CD4-positive, CD25-positive, alpha-beta regulatory T cell (primary cell): Measurements from ENCODE around the gene LRIT2. TPM values are rescaled to one million over a fixed set of nuclear protein-coding genes. Genes with fewer than 3 reads are reported as not detected.

Experiments
- ATAC-seq, 2 donors: fragments of 150-1000 bp; cut with Tn5 transposase; one replicate each; pipeline ENCODE4 v1.10.0; 2021; ENCODE audit warnings: low read depth in 2 of 2, moderate number of reproducible peaks in 2 of 2, moderate library complexity in 1 of 2
- DNase-seq, 3 donors: peaks; one replicate each; pipeline versions ENCODE4 v3.0.0 to v3.0.0-alpha.2; 2012 to 2022; ENCODE audit warnings: mixed read lengths in 1 of 3
- H3K27ac ChIP-seq: one replicate; pipeline ENCODE4 v1.7.0; 2013; ENCODE audit warnings: mild to moderate bottlenecking, low read length; ENCODE audit not compliant: insufficient read depth, poor library complexity, severe bottlenecking
- H3K27me3 ChIP-seq: one replicate; pipeline ENCODE4 v1.7.0; 2013; ENCODE audit warnings: low read length; ENCODE audit not compliant: control insufficient read depth, insufficient read depth
- H3K36me3 ChIP-seq: one replicate; pipeline ENCODE4 v1.7.0; 2013; ENCODE audit warnings: mild to moderate bottlenecking, low read length, moderate library complexity; ENCODE audit not compliant: control insufficient read depth, insufficient read depth
- H3K4me1 ChIP-seq: 2 replicates; pipeline ENCODE4 v1.7.0; 2013; ENCODE audit warnings: mild to moderate bottlenecking, low read length; ENCODE audit not compliant: insufficient read depth, control insufficient read depth, poor library complexity, severe bottlenecking
- H3K4me3 ChIP-seq: one replicate; pipeline ENCODE4 v1.7.0; 2013; ENCODE audit warnings: low read depth, mild to moderate bottlenecking, low read length, moderate library complexity
- H3K9me3 ChIP-seq, 2 experiments: 1 replicate in 1 of 2; 2 replicates in 1 of 2; pipeline ENCODE4 v1.7.0; 2013; ENCODE audit warnings: low read length in 2 of 2, mild to moderate bottlenecking in 1 of 2, moderate library complexity in 1 of 2; ENCODE audit not compliant: control insufficient read depth in 2 of 2
- H3K27ac Mint-ChIP-seq, 3 donors: one replicate each; pipeline ENCODE4 v1.8.0; 2020 to 2022; ENCODE audit warnings: mild to moderate bottlenecking in 3 of 3, mixed read lengths in 3 of 3, moderate library complexity in 2 of 3
- H3K27me3 Mint-ChIP-seq: one replicate; pipeline ENCODE4 v1.8.0; 2022; ENCODE audit warnings: mild to moderate bottlenecking, mixed read lengths
- H3K36me3 Mint-ChIP-seq: one replicate; pipeline ENCODE4 v1.8.0; 2020; ENCODE audit warnings: mixed read lengths
- H3K4me1 Mint-ChIP-seq, 4 donors: one replicate each; pipeline ENCODE4 v1.8.0; 2020 to 2022; ENCODE audit warnings: mixed read lengths in 4 of 4, mild to moderate bottlenecking in 1 of 4
- H3K4me3 Mint-ChIP-seq, 4 donors: one replicate each; pipeline ENCODE4 v1.8.0; 2020 to 2022; ENCODE audit warnings: mild to moderate bottlenecking in 4 of 4, mixed read lengths in 4 of 4, moderate library complexity in 3 of 4
- H3K9me3 Mint-ChIP-seq, 7 donors: one replicate each; pipeline ENCODE4 v1.8.0; 2020 to 2022; ENCODE audit warnings: mixed read lengths in 7 of 7, mild to moderate bottlenecking in 3 of 7, moderate library complexity in 2 of 7
- polyA plus RNA-seq, 4 donors: library from polyadenylated mRNA; unstranded; fragments of 300-500 nt; fragmentation: Illumina TruSeq; gene quantifications; one replicate each; pipeline ENCODE4 v1.2.3, GENCODE V29; 2021
- total RNA-seq: library from RNA; stranded (reverse); gene quantifications from one replicate; pipeline ENCODE4 v1.2.3, GENCODE V29; 2022

LRIT2 gene
- total and polyA plus RNA-seq, 5 donors from 2014 or later: not detected

DNA sequence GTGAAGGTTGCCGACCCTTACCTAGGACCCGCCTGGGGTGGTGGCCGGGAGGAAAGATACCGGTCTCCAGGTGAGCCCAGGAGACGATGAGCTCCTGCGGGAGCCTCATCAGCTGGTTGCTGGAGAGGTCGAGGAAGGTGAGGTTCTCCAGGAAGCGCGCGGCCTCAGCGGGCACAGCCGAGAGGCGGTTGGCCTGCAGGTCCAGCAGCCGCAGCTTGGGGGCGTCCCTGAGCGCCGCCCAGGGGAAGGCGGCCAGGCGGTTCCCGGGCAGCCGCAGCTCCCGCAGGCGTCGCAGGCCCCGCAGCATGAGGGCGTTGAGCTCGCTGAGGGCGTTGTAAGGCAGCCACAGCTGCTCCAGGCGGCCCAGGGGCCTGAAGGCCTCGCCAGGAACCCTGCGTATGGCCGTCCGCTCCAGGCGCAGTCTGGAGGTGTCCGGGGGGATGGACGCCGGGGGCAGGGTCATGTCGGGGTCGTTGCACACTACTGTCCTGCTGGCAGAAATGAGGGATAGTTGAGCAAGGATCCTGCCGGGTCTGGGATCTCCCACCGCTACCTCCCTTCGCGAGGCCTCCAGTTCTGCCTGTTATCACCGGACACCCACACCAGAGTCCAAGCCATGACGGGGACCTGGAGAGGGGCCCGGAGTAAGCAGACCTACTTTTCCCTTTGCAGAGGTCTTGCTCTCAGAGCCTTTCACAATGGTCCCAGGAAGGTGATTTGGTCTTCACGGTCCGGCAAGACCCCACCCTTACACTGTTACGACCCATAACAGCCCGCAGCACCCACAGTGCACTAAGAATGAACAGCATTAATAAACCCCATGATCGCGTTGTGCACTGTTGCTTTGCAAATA, 12.1 kb upstream of the LRIT2 start:
- no peaks in the 10 kb centered on the region for H3K4me1 Mint-ChIP-seq
- H3K27me3 ChIP-seq: peaks cover 2% of the 10 kb centered on the region
- H3K9me3 Mint-ChIP-seq: no peaks in the 10 kb centered on the region
- H3K27me3 Mint-ChIP-seq: peaks cover 18% of the 10 kb centered on the region
- no peak overlapping the region for H3K4me3 Mint-ChIP-seq
- H3K4me3 ChIP-seq: no peak overlapping the region
- H3K36me3 ChIP-seq: no peaks in the 10 kb centered on the region
- H3K27ac Mint-ChIP-seq: no peak overlapping the region
- H3K36me3 Mint-ChIP-seq: no peaks in the 10 kb centered on the region
- no peaks in the 10 kb centered on the region for H3K9me3 ChIP-seq
- H3K4me1 ChIP-seq: no peaks in the 10 kb centered on the region
- H3K27ac ChIP-seq: no peak overlapping the region
- ATAC-seq: no peak
- DNase-seq: no peak

DNA sequence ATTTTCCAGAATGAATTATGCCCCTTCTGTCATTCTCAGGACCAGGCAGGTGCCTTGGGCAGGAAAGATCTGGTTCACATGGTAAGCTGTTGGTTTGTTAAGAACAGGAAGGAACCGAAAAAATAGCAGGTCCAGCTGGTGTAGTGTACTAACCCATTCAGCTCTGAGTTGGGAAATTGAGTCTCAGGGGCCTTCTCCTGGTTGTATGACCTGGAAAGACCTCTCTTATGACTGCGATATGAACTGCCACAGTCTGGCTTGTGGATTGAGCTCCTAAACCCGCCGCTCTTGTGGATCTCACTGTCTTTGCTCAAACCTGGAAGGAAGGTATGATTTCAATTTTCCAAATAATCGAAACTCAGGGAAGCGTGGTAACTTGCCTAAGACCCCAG, 11.5 kb upstream of the LRIT2 start:
- Histone ChIP-seq H3K9me3 (no peaks in the 10 kb centered on the region), H3K27ac (no peak overlapping the region), H3K4me1 (no peaks in the 10 kb centered on the region), H3K27me3 (peaks cover 2% of the 10 kb centered on the region), H3K4me3 (no peak overlapping the region), H3K36me3 (no peaks in the 10 kb centered on the region)
- Mint-ChIP-seq H3K36me3 (no peaks in the 10 kb centered on the region), H3K27ac (no peak overlapping the region), H3K27me3 (peaks cover 18% of the 10 kb centered on the region), H3K9me3 (no peaks in the 10 kb centered on the region), H3K4me3 (no peak overlapping the region), H3K4me1 (no peaks in the 10 kb centered on the region)
- ATAC-seq: no peak
- DNase-seq: no peak

DNA sequence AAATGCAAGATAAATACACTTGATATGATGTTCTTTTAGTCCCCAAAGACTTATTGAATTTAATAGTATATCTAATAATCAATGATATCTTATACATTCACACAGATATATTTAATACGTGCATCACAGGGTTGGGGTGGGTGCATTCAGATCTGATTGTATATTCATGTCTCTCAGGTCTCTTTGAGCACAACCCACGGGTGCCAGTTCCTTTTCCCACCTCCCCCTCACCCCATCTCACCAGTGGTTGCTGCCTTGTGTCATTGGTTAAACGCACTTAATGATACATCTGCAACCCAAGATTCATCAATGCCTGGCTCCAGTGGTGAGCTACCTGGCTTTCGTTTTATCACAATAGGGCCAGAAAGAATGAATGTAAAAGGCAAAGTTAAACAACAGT, 9.8 kb upstream of the LRIT2 start:
- Histone ChIP-seq H3K4me3 (no peak overlapping the region), H3K36me3 (no peaks in the 10 kb centered on the region), H3K27ac (no peak overlapping the region), H3K9me3 (no peaks in the 10 kb centered on the region), H3K4me1 (no peaks in the 10 kb centered on the region), H3K27me3 (peaks cover 2% of the 10 kb centered on the region)
- Mint-ChIP-seq H3K4me1 (no peaks in the 10 kb centered on the region), H3K27me3 (peaks cover 18% of the 10 kb centered on the region), H3K36me3 (no peaks in the 10 kb centered on the region), H3K9me3 (no peaks in the 10 kb centered on the region), H3K4me3 (no peak overlapping the region), H3K27ac (no peak overlapping the region)
- ATAC-seq (no peak), DNase-seq (no peak)

DNA sequence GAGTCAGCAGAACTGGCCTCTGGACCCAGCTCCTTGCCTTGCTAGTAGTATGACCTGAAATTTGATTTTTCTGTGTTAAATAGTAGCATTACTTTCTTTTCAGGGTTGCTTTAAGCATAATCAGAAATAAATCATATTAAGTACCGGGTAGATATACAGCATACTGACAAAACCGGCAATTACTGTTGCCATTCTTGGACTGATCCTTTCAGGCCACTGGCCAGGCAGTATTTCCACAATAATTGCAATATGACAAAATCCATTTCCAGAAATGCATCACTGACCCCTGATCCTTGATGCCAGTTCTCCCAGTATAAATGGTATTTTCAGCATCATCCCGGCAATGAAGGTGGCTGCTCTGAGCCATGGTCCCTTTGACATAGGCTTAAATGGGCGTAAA, 9.1 kb upstream of the LRIT2 start:
- Histone ChIP-seq H3K27ac (no peak overlapping the region), H3K9me3 (no peaks in the 10 kb centered on the region), H3K4me1 (no peaks in the 10 kb centered on the region), H3K27me3 (peaks cover 2% of the 10 kb centered on the region), H3K36me3 (no peaks in the 10 kb centered on the region), H3K4me3 (no peak overlapping the region)
- DNase-seq: no peak
- no peak overlapping the region for H3K4me3 Mint-ChIP-seq
- no peak for ATAC-seq
- H3K9me3 Mint-ChIP-seq: no peaks in the 10 kb centered on the region
- H3K36me3 Mint-ChIP-seq: no peaks in the 10 kb centered on the region
- no peak overlapping the region for H3K27ac Mint-ChIP-seq
- peaks cover 18% of the 10 kb centered on the region for H3K27me3 Mint-ChIP-seq
- no peaks in the 10 kb centered on the region for H3K4me1 Mint-ChIP-seq

DNA sequence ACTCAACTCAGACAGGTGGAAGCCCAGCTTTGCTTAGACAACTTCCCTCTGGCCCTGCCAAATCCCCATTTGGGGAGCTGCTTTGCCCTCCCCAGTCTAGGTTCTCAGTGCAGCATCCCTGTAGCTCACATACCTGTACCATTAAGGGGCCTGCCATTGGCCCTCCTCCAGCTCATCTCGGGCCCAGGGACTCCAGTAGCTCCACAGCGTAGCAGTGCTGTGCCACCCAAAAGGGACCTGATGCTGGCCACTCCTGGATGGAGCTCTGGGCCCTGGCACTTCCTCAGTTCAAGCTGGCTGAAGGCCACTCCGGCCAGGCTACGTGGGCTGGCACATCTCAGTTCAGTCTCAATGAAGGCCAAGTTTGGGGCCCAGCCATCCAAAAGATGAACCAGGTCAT, 8.6 kb upstream of the LRIT2 start:
- DNase-seq (no peak), ATAC-seq (no peak)
- no peaks in the 10 kb centered on the region for H3K9me3 ChIP-seq
- H3K4me3 Mint-ChIP-seq: no peak overlapping the region
- no peaks in the 10 kb centered on the region for H3K4me1 ChIP-seq
- no peaks in the 10 kb centered on the region for H3K36me3 Mint-ChIP-seq
- H3K27me3 Mint-ChIP-seq: peaks cover 18% of the 10 kb centered on the region
- no peaks in the 10 kb centered on the region for H3K4me1 Mint-ChIP-seq
- no peaks in the 10 kb centered on the region for H3K36me3 ChIP-seq
- no peak overlapping the region for H3K27ac ChIP-seq
- H3K4me3 ChIP-seq: no peak overlapping the region
- H3K27me3 ChIP-seq: peaks cover 2% of the 10 kb centered on the region
- no peaks in the 10 kb centered on the region for H3K9me3 Mint-ChIP-seq
- H3K27ac Mint-ChIP-seq: no peak overlapping the region

DNA sequence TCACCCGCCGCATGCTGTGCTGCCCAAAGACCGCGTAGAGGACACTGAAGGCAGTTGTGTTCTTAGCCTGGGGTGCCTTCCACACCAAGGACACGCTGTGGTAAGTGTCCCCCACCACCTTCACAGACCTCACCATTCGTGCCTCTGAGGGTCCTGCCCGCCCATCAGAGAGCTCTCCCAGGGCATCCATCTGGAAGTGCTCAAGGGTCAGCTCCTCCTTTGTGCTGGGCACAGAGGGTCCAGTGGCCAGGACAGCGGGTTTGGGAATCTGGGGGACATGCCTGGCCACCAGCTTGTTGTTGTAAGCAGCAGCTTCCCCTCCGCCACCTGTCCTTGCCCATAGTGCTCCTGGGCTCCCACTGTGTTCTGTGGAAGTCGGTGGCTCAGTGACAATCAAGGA, 7.0 kb upstream of the LRIT2 start:
- Histone ChIP-seq H3K9me3 (no peaks in the 10 kb centered on the region), H3K4me1 (no peaks in the 10 kb centered on the region), H3K36me3 (no peaks in the 10 kb centered on the region), H3K4me3 (no peak overlapping the region), H3K27me3 (peaks cover 2% of the 10 kb centered on the region), H3K27ac (no peak overlapping the region)
- Mint-ChIP-seq H3K27me3 (peaks cover 13% of the 10 kb centered on the region), H3K27ac (no peak overlapping the region), H3K9me3 (no peaks in the 10 kb centered on the region), H3K36me3 (no peaks in the 10 kb centered on the region), H3K4me3 (no peak overlapping the region), H3K4me1 (no peaks in the 10 kb centered on the region)
- no peak for ATAC-seq
- DNase-seq: no peak

DNA sequence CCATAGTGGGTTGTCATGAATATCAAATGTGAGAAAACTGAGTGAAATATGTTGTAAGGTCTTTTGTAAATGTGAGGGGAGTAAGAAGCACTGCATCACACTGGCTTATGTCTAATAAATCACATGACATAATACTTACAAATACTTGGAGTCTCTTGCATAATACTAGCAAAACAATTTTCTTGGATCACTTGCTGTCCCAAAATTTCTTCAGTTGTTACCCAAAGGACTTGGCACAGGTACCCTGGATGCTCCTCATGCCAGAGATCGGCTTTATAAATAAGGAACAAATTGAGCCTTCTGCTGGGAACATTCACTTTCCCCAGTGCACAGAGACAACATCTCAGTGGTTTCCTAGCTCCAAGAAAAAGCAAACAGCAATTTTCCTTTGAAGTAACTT, 5.0 kb upstream of the LRIT2 start:
- Mint-ChIP-seq H3K27me3 (peaks cover 3% of the 10 kb centered on the region), H3K4me1 (no peaks in the 10 kb centered on the region), H3K4me3 (no peak overlapping the region), H3K9me3 (no peaks in the 10 kb centered on the region), H3K27ac (no peak overlapping the region), H3K36me3 (no peaks in the 10 kb centered on the region)
- Histone ChIP-seq H3K27ac (no peak overlapping the region), H3K36me3 (no peaks in the 10 kb centered on the region), H3K4me1 (no peaks in the 10 kb centered on the region), H3K9me3 (no peaks in the 10 kb centered on the region), H3K4me3 (no peak overlapping the region), H3K27me3 (peaks cover 2% of the 10 kb centered on the region)
- DNase-seq: no peak
- ATAC-seq: no peak

DNA sequence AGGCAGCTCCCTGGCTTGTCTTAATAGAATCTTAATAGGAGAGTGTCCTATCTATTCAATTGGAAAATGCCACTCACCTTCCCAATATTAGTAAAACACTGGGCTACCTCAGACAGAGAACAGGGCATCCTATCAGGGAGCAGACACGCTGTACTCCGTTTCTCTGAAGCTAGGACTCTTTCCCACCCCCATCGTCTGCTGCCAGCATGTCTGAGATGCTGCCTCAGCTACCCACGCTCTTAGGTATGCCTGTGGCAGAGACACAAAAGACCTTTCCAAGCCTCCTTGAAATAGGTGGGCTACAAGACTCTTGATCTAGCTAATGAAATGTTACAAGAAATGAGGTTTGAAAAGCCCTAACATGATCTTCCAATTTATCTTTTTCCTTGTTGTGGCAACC, 2.5 kb upstream of the LRIT2 start:
- ATAC-seq (no peak), DNase-seq (no peak)
- H3K27ac Mint-ChIP-seq: no peak overlapping the region
- H3K4me1 ChIP-seq: no peaks in the 10 kb centered on the region
- no peak overlapping the region for H3K4me3 ChIP-seq
- no peak overlapping the region for H3K27ac ChIP-seq
- H3K4me3 Mint-ChIP-seq: no peak overlapping the region
- H3K27me3 Mint-ChIP-seq: no peaks in the 10 kb centered on the region
- no peaks in the 10 kb centered on the region for H3K36me3 Mint-ChIP-seq
- no peaks in the 10 kb centered on the region for H3K9me3 Mint-ChIP-seq
- H3K4me1 Mint-ChIP-seq: no peaks in the 10 kb centered on the region
- H3K36me3 ChIP-seq: no peaks in the 10 kb centered on the region
- no peaks in the 10 kb centered on the region for H3K27me3 ChIP-seq
- H3K9me3 ChIP-seq: no peaks in the 10 kb centered on the region
